Esophagus mucosa (tissue), 1 donor: ENCODE results near the gene OTX2. TPM values are rescaled to one million over a fixed set of nuclear protein-coding genes. Genes with fewer than 3 reads are reported as not detected.

Experiments used
- ATAC-seq: fragments of 200-7000 bp; cut with Tn5 transposase; one replicate; pipeline ENCODE4 v1.9.1; 2020
- total RNA-seq: library from RNA; stranded (reverse); gene quantifications from one replicate; pipeline ENCODE4 v1.2.4, GENCODE V29; 2023
- donor health status: DM: yes; HTN: yes; CAD: no.

The OTX2 gene
- total RNA-seq, 1 donor from 2014 or later = not detected

- no peak for ATAC-seq
These were observed 15.6 kb downstream of the OTX2 start for GRCh38 chr14:56794557-56795283.

GRCh38 chr14:56794088-56794556, 16.2 kb downstream of the OTX2 start:
- ATAC-seq = no peak

- ATAC-seq = no peak
These were observed 20.3 kb downstream of the OTX2 start for GRCh38 chr14:56789955-56790354.

- ATAC-seq = no peak
These were observed 22.7 kb downstream of the OTX2 start for GRCh38 chr14:56787530-56787929.

DNA sequence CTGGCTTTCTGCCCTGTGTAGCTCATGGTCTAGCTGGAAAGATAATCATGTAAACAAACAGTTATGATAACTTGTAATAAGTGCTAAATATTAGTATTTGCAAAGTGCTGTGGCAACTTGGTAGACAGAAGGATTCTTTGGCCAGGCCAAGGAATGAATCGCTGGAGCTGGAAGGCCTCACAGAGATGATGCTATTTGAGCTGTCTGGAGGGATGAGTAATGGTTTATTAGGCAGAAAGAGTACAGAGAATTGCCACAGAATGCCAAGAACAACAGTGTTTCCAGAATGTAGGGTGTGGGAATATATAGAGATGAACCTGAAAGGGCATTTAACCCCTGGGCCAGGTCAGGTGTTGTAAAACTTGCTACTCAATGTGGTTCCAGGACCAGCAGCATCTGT, 27.6 kb downstream of the OTX2 start:
- ATAC-seq = no peak

DNA sequence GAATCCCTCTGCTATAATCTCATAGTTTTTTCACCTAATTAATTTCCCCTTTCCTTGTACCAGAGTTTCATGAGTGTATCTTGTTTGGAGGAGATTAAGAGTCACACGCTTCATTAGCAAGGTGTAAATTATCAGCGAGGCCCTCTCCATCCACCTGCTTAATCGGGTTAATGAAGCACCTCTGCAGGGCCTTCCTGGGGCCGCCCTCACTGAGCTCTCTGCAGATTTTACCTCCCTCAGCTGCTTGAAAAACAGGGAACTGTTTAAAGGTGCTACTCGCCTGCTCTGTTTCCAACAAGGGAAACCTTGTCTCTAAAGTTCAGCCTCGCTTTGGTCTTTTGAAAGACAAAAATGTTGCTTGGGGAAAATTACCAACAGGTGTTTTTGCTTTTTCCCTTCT, 35.8 kb downstream of the OTX2 start:
- ATAC-seq = no peak

DNA sequence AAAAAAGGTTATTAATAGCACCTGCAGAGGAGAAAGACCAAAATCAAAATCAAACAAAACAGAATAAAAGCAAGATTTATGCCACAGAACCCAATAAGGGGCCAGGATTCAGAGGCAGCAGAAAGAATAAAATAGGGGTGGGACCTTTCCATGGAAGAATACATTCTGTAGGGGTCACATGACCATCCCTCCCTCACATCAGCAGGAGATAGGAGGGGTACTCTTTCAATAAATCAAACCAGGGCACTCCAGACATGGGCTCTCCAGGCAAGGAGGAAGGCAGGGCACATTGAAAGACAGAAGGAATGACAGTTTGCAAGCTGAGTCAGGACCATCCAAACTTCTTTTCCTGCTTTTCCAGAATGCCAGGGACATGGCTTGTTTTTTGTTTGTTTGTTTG, 39.8 kb downstream of the OTX2 start:
- no peak for ATAC-seq

DNA sequence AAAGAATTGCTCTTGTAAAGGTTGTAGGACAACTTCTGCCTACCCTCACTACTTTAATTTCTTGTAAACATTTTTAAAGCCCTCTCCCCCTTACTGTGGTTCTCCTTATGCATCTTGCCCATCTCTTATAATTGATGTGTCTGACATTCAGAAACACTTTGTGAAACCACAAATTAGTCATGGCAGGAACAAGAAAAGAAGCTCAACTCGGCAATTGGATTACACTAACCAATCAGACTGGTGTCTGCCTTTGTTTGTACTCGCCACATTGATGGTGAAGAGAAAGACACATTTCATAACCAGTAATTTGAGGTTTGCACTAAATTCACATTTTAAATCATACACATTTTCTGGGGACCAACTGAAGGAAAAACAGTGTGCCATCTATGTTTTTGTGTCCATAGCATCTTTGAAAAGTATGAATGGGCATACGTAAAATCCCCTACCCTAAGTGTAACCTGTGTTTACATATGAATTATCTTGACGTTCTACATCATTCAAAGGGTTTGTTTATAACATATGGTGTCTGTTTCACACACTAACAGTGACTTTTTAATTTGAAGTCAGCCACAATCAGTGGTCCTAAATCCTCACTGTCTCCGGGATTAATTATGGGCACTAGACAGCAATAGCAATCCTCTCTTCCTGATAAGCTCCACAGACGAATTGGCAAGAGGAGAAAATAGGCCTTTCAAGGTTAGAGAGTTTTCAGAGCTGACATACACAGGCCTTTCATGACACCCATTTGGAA, 49.9 kb downstream of the OTX2 start:
- no peak for ATAC-seq

DNA sequence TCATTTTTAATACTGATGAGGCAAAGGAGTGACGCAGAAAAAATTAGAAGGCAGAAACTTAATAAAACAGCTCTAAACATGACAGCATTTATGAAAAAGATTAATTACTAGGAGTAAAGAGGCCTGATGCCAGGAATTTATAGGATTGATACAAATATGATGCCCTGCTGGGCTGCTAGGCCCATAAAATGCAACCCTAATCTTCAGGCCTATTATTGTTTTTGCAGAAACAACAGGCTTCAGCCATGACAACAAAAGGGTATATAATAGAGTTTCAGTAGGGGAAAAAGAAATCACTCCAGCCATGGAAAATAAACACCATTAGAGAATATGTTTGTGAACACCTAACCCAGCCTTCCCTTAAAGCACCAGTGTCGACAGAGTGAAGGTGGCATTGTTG, 50.6 kb downstream of the OTX2 start:
- no peak for ATAC-seq

DNA sequence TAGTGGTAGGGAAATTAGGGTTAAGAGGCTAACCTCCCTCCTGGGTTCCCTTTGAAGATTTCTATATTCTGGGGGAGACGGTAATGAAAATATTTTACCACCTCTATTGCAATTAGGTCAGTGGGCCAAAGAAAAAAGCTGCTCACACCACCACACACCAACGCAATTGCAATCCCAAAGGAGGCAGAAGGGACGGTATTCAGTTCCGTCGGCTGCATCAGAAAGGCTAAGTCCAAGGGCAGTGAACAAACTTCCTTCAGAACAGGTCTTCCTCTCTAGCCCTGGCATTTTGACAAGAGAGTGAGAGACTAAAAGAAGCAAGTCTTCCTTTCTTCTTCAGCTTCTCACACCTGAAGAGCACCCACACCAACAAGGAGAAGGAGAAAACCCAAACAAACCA, 51.2 kb downstream of the OTX2 start:
- ATAC-seq = no peak

DNA sequence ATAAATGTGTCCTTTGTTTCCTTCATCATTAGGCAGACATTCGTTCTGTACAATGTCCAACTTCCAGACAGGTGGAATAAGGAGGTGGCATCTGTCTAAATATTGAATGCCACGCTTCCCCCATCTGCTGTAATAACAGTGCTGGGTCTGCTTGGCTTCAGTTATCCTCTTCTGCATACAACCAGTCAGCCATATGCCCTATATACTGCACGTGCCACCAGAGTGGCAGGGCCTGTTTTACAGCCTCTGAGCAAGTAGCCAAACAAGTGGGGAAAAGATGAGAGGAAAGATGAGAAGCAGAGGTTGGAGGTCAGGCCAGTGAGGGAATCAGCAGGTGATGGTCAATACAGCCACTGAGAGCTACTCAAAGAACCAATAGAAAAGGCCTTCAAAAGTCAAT, 55.4 kb downstream of the OTX2 start:
- ATAC-seq = no peak

GRCh38 chr14:56753396-56753795, 56.9 kb downstream of the OTX2 start:
- ATAC-seq = no peak

DNA sequence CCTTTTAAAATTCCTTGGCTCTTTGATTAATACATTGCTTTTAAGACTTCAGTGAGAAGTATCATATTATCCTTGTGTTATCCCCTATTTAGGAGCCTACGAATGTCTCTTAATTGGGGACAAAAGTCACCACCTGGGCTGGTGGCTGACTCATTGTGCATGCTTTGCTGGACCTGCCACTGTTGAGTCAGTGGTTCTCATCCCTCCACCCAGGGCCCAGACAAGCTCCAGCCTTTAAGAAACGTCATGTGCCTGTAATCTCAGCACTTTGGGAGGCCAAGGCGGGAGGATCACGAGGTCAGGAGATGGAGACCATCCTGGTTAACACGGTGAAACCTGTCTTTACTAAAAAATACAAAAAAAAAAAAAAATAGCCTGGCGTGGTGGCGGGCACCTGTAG, 57.9 kb downstream of the OTX2 start:
- no peak for ATAC-seq

DNA sequence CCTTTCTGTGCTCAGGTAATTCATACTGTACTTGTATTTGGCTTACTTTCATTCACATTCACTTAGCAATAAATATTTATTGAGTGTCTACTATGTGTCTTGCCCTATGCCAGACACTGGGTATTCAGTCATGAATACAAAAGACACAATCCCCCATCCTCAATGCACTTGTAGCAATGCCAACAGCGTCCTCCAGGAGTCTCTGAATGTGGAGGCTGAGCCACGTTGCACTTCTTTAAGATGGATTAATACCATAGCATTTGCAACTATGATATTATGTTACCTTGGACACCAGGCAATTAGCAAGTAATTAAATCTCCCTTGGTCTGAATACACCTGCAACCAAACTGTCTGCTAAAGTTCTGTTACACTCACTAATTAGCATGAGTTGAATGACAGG, 58.8 kb downstream of the OTX2 start:
- no peak for ATAC-seq

Other genes with a start within 250 kb of the OTX2 start
- gene TMEM260, start 230.7 kb downstream of the OTX2 start, total RNA-seq = 8.9 TPM